Measurements from ENCODE around the gene TBC1D26.
"Not testable (repeated sequence)": the region's sequence is repeated elsewhere in the genome, so short reads cannot be mapped to it uniquely, and the experiment has no call there.

The TBC1D26 gene

GRCh38 chr17:15731900-15732299 lies at the start of gene TBC1D26:
Gene TBC1D26 (plus strand): TSS chr17:15732283. CDS start chr17:15735349, 3,066 bp downstream.
- not testable (repeated sequence) for DNase-seq

- not testable (repeated sequence) for DNase-seq
Measured at GRCh38 chr17:15683135-15683534, 48.9 kb upstream of the TBC1D26 start.

DNA sequence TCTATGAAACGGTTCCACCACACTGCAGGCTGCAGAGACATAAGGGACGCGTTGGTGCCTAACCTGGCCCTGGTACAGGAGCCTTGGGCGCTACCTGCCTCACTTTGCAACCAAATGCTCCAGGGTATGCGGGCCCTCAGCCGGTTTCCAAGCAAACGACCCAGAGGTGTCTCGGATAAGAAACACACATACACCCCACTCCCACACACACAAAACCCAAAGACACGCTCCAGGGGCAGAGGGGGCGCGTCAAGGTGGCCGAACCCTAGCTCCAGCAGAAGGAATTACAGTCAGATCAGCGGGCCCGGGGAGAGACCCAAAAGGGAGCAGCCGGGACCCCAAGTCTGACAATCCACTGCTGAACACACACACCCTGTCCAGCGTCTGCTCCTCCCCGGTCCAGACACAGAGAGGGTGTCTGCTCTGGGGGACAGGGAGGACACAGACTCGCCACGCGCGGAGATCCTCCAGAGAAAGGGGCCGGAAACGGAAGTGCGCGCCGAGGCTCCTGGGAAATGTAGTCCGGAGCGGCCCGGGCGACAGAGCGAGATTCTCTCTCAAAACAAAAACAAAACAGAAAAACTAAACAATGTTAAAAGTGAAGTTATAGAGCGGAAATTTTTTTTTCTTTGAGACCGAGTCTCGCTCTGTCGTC lies 48.1 kb upstream of the TBC1D26 start, which contains the start of gene TRIM16:
TSS of gene TRIM16 (minus strand) at position 488 of the 655 bp plus-strand sequence. CDS start 32,702 bp downstream, outside the sequence.
- peak; percentile 8 for DNase-seq

DNA sequence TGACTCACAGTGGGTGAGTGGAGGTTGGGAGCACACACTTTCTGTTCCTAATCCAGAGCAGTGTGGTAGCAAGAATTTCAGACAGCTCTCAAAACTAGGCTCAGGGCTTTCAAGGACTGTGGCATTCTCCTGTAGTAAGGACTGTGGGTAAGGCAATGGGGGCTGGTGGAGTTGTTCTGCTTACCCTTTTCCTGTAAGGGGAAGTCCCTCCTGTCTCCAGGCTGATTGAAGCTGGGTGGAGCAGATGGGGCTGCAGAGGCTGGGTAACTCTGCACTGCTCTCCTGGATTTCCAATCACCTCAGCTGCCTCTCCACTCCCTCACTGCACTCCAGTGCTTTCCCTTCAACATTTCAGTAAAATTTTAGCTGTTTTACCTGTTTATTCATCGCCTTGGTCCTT lies 44.6 kb upstream of the TBC1D26 start:
- not testable (repeated sequence) for DNase-seq

GRCh38 chr17:15698967-15699366 lies 33.1 kb upstream of the TBC1D26 start:
- not testable (repeated sequence) for DNase-seq

DNA sequence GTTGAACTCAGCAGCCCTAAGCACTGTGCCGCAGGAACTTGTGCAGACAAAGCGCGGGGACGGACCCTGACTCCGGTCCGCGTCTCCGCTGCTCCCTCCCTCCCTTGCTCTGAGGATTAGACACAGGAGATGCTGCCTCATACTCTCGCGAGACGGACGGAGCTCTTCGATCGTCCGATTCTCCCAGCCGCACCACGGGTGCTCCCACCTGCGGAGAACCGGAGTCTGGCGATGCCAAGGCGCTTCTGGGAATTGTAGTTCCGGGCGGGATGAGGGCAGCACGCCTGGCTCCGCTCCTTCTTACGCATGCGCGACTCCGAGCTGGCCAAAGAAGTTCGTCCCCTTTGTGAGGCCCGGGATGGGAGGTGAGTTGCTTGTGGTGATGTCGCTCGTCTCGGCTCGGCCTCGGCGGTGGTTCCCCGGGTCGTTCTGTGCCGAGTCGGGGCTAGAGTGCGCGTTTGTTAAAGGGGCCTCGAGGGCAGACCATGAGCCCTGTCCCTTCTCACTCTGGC lies 32.6 kb upstream of the TBC1D26 start, which contains the start of gene ZNF286A:
TSS of gene ZNF286A (plus strand) at position 340 of the 512 bp plus-strand sequence. CDS start 578 bp downstream, outside the sequence.
- peak; percentile 57 for DNase-seq

- not testable (repeated sequence) for DNase-seq
Measured at GRCh38 chr17:15699937-15700336, 32.1 kb upstream of the TBC1D26 start.

GRCh38 chr17:15704239-15704638 lies 27.8 kb upstream of the TBC1D26 start:
- DNase-seq = not testable (repeated sequence)

- DNase-seq = not testable (repeated sequence)
Measured at GRCh38 chr17:15704813-15705212, 27.3 kb upstream of the TBC1D26 start.

GRCh38 chr17:15708879-15709278 lies 23.2 kb upstream of the TBC1D26 start:
- not testable (repeated sequence) for DNase-seq

DNA sequence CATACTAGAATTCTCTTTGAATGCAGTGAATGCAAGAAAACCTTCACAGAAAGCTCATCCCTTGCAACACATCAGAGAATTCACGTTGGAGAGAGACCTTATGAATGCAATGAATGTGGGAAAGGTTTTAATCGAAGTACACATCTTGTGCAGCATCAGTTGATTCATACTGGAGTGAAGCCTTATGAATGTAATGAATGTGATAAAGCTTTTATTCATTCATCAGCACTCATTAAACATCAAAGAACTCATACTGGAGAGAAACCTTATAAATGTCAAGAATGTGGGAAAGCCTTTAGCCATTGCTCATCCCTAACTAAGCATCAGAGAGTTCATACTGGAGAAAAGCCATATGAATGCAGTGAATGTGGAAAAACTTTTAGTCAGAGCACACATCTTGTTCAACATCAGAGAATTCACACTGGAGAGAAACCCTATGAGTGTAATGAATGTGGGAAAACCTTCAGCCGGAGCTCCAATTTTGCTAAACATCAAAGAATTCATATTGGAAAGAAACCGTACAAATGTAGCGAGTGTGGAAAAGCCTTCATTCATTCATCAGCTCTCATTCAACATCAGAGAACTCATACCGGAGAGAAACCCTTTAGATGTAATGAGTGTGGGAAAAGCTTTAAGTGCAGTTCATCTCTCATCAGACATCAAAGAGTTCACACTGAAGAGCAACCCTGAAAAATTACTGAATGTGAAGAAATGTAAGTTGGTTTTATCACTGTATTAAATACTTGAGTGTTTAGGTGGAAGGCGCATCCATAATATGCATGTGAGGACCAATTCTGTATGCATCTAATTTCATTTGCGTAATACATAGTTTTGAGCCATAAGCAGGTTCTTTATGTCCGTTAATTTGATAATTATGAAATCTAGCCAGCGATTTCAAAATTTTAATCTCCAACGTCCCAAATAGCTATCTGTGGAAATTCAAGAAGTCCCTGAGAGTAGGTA lies 15.2 kb upstream of the TBC1D26 start:
- not testable (repeated sequence) for DNase-seq

GRCh38 chr17:15730535-15730934 lies 1.5 kb upstream of the TBC1D26 start:
- DNase-seq = not testable (repeated sequence)

- DNase-seq = not testable (repeated sequence)
Measured at GRCh38 chr17:15733174-15733789, 1.2 kb downstream of the TBC1D26 start.

DNA sequence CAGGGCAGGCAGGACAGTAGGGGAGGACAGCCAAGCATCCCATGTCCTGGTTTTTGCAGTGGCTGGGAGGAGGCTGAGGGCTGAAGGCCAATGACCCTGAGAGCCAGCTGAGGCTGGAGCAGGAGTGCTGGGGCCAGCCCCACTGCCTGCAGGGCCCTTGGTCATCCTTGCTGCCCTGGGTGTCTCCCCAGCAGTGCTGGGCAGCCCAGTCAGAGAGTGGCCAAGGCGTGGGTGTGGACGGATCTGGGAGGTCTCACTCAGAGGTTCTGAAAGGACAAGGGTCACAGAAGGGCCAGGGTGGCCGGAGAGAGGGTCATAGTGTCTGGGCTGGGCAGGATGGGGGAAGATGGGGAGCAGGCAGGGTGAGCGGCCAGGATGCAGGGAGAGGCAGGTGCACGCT lies 4.5 kb downstream of the TBC1D26 start:
- not testable (repeated sequence) for DNase-seq

- no peak for DNase-seq
Measured at GRCh38 chr17:15738066-15738465, 6.0 kb downstream of the TBC1D26 start.

DNA sequence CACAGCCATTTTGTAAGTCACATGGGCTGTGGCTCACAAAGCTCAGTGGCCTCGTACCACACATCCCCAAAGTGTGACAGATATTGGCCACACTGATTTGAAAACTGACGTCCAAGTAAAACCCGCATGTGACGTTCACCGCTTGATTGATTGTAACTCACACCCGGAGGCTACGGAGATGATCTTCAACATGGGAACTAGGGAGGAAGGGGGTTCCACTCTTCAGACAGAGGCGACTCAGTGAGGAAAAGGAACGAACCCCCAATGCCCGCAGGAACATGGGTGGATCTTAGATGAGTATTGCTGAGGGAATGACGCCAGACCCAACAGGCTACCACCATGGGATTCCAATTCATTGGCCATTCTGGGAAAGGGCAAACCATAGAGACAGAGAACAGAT lies 7.2 kb downstream of the TBC1D26 start:
- DNase-seq = not testable (repeated sequence)

DNA sequence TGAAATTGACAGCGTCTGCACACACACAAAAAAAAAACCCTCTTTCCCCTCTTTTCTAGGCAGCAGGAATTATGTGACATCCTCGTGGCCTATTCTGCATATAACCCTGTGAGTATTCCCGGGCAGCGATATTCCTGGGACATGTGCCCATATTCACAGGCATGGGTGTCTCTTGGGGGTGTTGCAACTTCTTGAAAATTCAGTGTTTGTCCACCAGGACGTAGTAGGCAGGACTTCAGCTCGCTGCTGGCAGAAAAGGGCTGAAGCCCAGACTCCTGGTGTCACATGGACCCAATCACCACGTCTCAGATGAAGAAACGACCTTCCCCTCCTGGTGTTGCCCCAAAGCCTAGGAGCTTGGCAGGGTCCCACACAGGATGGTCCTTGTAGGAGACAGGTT lies 8.0 kb downstream of the TBC1D26 start:
- not testable (repeated sequence) for DNase-seq

- DNase-seq = no peak
Measured at GRCh38 chr17:15740570-15741120, 8.6 kb downstream of the TBC1D26 start.

DNA sequence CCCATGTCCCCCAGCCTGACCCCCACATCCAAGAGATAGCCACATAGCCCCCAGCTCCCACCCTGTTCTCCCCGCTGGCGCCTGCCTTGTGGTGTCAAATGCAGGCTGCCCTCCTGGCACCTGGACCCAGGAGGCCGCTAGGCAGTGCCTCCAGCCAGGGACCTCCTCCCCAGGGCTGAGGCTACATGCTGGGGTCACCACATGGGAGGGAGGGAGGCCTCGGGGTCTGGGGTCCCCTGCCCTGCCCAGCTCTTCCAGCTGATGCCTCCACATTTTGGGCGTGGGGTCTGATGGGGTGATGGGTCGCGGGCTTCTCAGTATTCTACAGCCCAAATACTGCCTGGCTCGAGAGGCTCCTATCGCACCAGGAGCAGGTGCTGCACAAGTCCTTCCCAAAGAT lies 9.5 kb downstream of the TBC1D26 start:
- DNase-seq = no peak

DNA sequence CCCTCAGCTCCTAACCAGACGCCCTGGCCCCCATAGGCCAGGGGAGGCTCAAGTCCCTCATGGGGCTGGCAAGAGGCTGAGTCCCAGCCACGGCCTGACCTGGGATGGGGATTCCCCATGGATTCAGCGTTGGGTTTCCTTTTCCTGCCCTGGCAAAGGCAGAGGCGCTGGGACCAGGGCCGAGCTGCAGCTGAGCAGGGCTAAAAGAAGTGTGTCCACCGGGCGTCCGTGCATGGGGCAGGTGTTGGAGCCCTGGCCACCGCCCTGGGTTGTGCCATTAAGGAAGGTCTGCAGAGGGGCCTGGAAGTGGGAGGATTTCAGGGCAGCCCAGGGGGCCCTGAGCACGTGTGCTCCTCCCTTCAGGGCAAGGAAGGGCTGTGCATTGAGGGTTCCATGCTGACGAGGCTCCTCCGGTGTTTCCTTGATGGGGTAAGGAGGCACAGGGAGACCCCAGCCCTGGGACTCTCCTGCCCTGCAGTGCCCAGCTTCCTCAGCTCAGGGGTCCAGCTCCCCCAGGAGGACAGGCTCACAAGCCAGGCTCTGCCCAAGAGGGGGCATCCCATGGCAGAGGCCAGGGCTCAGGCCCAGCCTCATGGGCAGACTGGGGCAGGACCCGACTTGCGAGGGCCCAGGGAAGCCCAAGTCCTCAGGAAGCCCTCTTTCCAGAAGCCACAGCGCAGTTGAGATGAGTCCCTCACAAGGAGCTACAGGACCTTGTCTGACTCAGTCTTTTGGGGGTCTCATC lies 10.1 kb downstream of the TBC1D26 start:
- DNase-seq = no peak

DNA sequence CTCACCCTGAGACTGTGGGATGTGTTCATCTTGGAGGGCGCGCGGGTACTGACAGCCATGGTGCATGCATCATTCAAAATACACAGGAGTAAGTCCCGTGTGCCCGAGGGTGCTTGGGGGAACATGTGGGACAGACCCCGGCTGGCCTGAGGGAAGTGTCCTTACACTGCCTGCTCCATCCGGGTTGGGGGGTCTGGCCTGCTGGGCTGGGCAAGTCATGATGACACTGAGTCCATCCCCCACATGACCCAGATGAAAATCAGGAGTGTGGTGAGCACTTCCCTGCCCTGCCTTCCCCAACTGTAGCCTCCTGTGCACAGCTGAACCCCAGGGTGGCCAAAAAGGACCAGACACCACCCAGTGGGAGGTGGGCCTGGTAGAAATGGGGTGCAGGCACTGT lies 10.8 kb downstream of the TBC1D26 start:
- no peak for DNase-seq
